Stomach (tissue), 4 donors: ENCODE measurements around the gene FERMT3.

ENCODE experiments used
- CTCF ChIP-seq, 7 experiments: fragments of 450-650 bp in 4 of 7; fragments of 200-600 bp in 3 of 7; sonication (generic) in 3 of 7; IDR thresholded peaks; one replicate each; pipeline ENCODE4 v1.5.1; 2016 to 2019; ENCODE audit warnings: antibody characterized with exemption in 7 of 7, control low read depth in 2 of 7, mild to moderate bottlenecking in 1 of 7
- EP300 ChIP-seq: sonication (generic); formaldehyde crosslinking; IDR thresholded peaks from one replicate; pipeline ENCODE4 v1.6.1; 2017; ENCODE audit warnings: antibody characterized with exemption

GRCh38 chr11:64164392-64165312 lies 41.9 kb upstream of the FERMT3 start:
- TF ChIP-seq EP300 (no peak), CTCF (IDR thresholded peaks at IDR 0.05) (no peak)
